GM21619 (cell line): ENCODE data around the gene ANO4.

Experiments
- ATAC-seq: cut with Tn5 transposase; IDR thresholded peaks from one replicate; pipeline ENCODE4 v1.9.1; 2021; ENCODE audit not compliant: unreplicated experiment

ANO4 gene

DNA sequence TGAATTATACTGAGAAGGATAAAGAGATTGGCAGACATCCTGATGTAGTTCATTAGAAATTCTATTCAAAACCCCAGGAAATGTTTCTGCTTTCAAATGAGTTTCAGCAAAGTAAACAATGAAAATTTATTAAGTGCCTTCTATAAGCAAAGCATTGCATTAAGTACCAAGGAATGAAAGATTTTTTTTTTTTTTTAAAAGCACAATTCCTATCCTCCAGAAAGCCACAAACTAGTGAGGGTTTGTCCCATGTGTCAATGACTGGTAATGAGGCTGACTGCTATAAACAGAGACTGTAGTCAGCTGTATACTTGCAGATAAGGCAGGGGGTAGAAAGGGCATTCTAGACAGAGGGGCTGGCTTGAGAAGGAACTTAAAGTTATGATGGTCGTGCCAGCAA, 6.7 kb downstream of the ANO4 start:
- ATAC-seq = no peak

DNA sequence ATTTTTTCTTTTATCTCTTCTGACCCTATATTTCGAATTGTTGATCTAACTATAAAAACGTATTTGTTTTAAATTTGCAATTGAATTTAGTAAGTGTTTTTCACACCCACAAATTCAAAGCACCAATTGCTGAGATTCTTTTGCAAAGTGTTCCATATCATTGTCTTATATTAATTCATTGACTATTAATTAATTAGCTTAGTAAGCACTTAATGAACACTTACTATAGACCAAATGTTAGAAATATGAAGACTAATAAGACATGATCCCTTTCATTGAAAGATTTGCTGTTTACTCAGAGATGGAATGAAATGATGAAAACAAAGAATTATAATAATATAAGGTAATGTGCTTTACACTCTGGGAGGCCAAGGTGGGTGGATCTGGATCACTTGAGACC, 14.2 kb downstream of the ANO4 start:
- no peak for ATAC-seq

DNA sequence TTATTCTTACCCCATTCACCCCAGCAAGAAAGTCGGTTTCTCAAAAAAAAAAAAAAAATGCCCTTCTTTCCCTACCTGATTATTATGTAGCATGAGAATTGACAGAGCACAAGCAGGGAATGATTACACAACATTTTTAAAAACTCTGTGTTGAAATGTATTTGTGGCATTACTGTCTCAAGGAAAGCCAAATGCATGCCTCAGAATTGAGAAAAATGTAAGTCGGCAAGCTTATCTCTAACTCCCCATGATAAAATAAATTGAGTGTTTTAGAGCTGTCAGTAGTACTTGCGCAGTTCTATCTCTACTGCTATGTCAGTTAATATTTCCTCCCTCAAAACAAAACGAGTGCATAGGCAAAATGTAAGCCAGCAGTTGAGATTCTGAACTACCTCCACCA, 25.7 kb downstream of the ANO4 start:
- no peak for ATAC-seq

DNA sequence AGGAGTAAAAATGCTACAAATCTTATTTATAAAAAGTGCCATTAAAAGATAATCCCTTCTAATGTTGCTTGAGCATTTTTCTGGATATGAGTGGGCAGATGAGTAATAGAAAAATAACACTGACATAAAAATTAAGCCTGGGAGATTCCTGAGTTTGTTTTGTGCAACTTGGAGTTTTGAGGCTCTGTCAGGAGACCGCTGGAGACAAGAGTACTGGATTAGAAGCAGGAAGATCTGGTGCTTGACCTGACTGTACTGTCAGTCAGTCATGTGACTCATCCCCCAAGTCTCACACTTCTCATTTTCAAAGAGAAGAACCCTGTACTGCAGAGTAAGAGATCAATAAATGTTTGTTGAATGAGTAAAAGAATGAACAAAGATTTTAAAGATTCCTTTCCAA, 29.4 kb downstream of the ANO4 start:
- ATAC-seq = no peak

DNA sequence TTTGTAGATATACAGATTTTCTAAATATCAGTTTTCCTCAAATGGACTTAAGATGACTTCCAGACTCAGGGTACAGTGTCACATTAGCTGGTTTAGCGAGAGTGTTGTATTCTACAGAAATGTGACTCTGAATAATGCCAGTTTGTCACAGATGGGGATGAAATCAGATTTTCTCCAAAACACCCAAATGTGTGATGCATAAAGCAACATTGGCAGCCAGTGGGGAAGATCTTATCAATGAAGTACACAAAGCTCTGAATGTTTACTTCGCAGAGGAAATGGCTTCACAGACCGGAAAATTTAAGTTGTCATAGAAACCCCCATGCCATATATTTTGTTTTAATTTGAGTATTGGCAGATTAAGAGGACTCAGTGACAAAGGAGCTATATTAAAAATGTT, 29.9 kb downstream of the ANO4 start:
- ATAC-seq = no peak

DNA sequence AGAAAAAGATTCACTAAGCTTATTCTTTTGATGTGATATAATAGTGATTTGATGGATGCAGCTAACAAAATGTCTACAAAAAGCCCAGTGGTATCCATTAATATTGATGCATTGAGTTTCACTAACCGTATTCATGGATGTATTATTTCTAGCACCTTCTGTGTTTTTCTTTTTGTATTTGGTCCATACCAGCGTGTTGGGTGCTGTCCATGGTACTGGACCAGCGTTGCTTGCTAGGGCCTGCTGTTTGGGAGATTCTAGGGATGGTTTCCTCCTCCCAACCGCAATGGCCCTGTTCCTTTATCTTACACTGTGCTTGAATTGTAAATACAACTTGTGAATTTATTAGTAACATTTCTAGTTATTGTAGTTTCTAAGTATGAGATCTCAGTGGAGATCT, 31.7 kb downstream of the ANO4 start:
- no peak for ATAC-seq

DNA sequence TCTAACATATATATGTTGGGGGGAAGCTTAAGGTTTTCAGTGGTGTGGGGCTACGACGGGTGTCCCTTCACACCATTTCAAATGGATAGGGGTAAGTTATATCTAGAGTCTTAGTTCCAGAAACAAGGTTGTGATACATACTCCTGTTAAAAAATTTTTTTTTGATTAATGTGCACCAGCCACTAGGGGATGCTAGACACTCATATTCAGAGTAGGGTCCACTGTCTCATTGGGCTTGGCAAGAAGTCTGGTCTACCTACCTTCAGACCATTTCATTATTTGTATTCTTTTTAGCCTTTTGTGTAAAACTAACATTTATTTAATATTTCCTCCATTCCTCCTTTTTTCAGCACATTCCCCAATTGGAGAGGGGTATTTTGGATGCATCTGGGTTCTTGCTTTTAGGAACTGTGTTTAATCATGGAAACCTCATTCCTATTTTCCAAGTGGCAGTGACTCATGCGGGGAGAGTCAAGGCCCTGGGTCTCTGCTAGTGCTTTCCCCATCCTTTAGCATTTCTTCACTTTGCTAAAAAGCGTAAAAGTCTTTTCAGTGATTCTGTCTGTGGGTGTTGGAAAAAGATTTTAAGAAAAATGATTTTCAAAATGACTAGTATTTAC, 33.4 kb downstream of the ANO4 start:
- no peak for ATAC-seq

DNA sequence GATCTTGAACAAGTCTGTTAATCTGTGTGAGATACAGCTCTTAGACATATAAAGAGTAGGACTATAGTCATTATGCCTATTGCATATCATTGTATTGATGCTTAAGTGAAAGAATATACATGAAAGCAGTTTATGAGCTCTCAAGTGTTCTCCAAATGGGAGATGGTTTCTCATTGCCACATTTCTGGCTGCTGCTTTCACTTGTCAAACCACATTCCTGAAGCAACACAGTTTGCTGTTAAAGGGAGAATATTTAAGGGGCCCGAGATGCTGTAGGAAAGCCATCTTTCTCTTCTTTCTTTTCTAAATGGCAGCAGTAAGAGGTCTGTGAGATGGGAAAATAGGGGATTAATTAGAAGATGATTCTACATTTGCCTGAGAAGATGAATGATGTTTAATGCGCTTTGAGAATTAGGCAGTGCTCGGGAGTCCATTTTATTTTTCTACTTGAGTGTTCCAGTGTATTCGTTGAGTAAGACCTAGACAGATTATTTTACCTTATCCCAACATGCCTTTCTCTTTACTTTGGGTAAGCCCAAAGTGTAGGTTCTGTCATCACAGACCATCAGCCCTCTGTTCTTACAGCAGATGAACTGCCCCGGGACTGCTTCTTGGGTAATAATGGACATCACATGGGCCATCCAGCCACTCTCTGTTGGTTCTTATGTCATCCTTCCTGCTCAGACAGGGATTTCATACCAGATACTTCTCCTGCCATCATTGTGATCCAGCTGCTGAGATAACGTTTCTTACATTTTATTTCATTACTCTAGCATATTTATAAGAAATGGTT, 35.6 kb downstream of the ANO4 start:
- no peak for ATAC-seq

DNA sequence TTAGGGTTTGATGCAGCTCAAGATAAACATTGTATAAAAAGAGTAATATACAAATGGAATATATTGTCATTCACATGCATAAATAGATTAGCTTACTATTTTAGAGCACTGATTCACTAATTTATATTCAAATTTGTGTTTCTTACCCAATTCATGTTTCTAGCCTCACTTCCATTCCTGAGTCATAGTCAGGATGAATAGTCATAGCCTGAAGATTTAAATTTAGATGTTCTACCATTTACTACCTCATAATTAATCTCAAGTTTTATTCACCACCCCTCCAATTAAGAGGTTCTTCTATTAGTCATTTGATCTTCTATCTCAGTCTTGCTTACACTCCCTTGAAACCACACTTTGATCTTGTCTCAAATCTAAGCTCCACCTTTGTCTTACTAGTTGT, 38.7 kb downstream of the ANO4 start:
- no peak for ATAC-seq

DNA sequence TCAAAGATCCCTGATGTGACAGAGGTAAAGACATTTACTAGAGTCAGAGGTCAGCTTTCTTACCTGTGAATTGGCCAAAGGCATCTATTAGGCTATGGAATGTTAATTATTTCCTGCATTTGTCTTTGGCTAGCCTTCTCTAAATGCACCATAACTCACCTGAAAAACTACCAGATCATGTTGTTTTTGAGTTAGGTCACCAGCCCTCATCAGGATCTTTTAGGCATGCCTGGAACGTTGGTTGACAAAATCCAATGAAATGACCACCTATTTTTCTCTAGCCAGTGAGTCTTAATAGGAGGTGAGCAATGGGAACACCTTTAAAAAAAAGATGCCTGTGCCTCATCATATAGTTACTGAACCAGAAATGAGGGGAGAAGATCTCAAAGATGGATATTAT, 46.2 kb downstream of the ANO4 start:
- ATAC-seq = no peak

DNA sequence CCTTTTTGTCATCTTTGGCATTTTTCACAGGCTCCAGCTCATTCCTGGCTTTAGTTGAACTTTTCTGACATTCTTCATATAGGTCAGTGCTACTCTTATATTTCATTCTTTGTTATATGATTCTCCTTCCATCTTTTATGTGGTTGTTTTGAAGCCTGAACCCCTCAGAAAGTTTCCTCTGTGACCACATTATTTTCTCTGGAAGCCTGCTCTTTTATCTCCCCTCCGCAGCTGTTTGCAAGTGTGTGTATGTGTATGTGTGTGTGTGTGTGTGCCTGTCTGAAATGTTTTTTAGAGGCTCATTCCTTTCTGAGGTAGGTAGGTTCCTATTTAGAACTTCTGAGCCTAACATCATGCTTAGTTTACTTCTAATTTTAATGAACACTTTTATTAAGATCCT, 47.6 kb downstream of the ANO4 start:
- ATAC-seq = no peak

DNA sequence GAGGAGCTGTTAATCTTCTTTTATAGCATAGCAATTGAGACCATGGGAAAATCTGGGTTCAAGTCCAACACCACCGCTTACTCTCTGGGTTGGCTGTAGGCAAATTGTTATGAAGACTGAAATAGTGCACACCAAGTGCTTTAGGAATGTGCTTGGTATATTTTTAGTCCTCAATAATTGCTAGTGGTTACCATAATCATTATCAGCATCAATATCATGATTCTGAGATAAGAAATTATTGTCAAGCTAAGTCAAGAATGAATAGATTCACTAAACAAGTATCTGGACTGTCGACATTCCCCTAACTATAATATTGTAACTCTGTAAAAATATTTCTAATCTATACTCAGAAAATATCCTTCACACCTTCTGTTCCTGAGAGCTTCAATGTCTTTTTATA, 48.5 kb downstream of the ANO4 start:
- ATAC-seq = no peak

DNA sequence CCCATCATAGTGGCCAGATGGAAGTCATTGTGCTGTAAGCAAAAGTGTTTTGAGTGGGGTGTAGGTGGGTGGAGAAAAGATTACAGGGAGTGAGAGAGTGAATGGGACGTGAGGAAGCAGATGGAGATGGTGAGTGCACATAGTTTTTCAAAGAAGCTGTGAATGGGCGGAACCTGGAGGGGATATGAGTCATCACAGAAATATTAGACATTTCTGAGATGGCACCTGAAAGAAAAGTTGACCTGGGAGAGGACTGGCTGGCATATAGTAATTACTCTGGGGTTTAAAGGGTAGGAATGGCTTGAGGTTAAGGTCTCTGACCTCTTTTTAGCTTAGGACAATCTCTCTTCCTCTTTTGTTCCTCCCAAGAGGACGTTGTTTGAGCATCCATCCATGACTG, 50.5 kb downstream of the ANO4 start:
- ATAC-seq = no peak

DNA sequence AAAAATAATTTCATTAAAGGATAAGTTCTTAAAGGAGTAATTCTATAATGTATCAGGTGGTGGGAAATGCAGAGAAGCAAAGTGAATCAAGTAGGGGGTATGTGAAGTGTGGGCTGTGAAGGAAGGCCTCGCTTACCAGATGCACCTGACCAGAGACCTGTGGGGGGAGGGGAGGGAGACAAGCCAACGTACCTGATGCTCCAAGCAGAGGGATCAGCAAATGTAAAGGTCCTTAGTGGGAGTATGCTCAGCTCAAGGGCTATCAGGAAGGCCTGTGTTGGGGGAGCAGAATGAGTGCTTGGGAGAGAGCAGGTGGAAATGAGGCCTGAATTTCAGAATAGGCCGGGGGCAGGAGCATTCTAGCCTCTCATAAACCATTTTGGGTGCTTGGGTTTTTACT, 57.1 kb downstream of the ANO4 start:
- ATAC-seq = no peak

DNA sequence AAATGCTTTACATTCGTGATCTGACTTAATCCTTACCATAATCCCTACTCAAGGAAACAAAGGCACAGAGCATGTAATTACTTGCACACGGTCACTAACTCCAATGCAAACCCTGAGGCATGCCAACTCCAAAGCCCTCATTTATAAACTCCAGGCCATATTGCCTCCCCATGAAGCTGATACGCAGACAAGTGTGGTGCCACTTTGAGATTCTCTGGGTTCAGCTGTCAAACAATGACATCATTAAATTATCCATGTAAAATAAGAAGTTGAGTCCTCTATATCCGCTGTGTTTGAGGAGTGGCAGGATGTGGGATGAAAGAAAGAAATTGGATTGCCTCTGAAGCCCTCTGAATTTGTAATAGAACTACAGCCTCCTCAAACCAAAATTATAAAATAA, 62.8 kb downstream of the ANO4 start:
- ATAC-seq = no peak

DNA sequence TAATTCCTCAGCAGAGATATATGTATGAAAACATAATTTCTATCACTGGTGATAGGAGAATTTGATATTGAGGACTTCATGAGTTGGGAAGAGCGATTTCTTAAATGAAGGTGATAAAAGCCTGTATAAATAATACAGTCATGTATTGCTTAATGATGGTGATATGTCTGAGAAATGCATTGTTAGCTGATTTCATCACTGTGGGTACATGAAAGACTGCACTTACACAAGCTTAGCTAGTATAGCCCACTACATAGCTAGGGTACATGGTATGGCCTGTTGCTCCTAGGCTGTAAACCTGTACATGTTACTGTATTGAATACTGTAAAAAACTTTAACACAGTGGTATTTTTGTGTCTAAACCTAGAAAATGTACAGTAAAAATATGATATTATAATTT, 63.4 kb downstream of the ANO4 start:
- ATAC-seq = no peak

DNA sequence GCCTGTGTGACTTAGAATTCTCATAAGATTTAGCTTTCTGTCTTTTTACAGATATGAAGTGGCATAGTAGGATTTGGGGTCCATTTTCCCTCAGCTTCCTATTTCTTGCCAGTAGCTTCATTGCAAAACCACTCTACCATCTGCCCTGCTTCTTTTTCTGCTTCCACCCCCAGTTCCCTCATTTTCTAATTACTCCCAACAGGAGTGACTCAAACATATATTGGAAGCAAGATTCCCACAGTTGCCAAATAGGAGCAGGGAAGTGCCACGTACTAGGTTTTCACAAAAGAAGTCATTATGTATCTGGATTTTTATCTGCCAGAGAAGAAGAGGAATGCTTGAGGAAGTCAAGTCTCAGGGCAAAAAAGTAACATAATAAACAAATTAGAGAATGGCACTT, 64.1 kb downstream of the ANO4 start:
- ATAC-seq = no peak

DNA sequence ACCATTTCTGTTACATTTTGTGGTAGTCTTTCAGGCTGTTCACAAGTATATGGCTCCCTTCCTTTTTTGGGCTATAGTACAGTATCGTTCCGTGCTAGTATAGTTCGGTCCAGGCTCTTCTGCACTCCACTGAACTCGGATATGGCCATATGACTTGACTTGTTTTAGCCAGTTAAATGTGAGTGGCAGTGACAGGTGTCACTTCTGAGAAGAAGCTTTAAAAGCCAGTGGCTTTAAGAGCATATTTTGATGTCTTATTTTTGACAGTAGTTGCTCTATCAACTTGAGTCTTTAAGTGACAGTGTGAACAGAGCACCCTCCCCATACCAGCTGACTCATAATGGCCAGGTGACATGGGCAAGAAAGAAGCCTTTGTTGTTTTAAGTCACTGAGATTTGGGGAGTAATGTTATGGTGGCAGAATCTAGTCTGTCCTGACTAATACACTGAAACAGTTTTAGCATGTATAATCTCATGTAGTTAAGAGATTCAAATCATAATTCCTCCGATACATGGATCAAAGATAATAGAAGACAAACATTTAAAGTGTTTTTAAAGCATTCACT, 64.6 kb downstream of the ANO4 start:
- ATAC-seq = no peak

DNA sequence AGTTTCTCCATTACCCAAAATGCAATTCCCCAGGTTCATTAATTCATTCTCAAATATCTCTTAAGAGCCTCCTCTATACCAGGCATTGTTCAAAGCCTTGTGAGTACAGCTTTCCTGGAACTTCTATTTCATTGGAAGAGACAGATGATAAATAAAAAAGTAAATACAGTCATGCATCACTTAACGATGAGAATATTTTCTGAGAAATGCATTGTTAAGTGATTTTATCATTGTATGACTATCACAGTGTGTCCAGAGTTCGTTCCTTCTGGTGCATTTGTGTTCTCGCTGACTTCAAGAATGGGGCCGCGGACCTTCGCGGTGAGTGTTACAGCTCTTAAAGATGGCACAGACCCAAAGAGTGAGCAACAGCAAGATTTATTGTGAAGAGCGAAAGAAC, 66.0 kb downstream of the ANO4 start:
- no peak for ATAC-seq

DNA sequence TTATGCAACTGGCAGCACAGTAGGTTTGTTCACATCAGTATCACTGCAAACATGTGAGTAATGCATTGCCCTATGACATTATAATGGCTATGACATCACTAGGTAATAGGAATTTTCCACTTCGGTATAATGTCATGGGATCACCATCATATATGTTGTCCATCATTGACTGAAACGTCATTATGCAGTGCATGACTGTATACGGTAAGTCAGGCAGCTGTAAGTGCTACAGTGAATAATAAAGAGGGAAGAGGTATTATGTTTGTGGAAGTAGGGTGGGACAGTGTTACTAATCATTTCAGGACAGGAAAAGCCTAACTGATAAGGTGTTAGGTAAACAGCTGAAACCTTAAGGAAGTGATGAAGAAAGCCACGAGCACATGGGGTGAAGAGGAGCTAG, 68.1 kb downstream of the ANO4 start:
- ATAC-seq = no peak

DNA sequence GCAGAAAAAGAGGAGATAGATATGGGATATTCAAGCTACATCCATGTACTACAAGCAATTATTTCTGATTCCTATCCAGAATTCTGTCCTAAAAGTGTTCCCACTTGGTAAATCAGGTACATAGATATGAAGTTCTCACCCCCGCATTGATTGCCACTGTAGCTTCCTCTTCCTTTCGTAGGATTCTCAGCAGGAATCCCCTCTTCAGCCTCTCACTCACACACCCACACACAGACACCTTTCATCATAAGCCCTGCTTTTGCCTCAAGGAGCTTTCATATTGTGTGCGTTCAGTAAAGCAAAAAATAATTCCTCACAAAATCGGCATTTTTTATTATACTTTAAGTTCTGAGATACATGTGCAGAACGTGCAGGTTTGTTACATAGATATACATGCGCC, 69.8 kb downstream of the ANO4 start:
- ATAC-seq = no peak

DNA sequence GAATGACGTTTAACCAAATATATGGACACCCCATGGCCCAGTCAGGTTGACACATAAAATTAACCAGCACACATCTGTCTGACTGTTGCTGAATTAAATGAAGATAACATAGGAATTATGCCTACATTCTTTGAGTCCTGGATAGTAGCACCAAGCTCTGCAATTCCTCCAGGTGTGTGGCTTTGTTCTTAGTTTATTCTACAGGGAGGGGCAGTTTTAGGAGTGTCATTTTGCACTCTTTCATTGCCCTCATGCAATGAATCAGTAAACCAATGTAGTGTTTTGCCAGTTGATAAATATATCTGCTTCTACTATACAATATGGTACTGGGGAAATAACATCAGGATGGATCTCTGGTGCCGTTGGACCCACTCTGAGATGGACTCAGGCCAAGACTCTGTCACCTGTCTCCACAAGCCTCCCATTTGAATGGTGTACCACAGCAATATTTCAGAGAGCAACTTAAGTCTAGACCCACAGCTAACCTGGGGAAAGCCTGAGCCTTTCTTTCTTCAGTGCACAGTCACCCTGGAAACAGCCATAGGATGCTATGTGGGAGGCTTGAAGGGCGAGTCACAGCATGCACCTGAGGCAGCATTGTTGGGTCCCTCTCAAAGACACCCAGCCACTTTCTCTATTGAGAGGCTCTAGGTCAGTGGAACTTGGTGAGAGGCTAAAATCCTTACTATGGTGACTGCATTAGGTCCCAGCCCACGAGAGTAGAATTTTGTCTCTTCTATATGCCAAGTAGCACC, 73.2 kb downstream of the ANO4 start:
- no peak for ATAC-seq
